H1 (cell line): ENCODE measurements around the gene GALNTL6. TPM values are rescaled to one million over a fixed set of nuclear protein-coding genes. Genes with fewer than 3 reads are reported as not detected.

Experiments used
- CTCF ChIA-PET: fragments of 300-600 bp; sonication (Branson Sonifier 250); formaldehyde crosslinking; loops from one replicate; lab custom pipeline; 2021; ENCODE audit not compliant: partially characterized antibody; lab: Charles Lee
- POLR2A ChIA-PET: fragments of 300-600 bp; sonication (Branson Sonifier 250); formaldehyde crosslinking; loops from one replicate; lab custom pipeline; 2021; ENCODE audit warnings: inconsistent platforms; ENCODE audit not compliant: partially characterized antibody; lab: Charles Lee
- DNase-seq, 2 experiments: peaks; one replicate each; pipeline versions ENCODE4 v3.0.0 to v3.0.0-alpha.2; 2010 to 2022; ENCODE audit warnings: low spot score in 2 of 2, low read depth in 1 of 2, mixed read lengths in 1 of 2
- FAIRE-seq: peaks from 2 replicates; lab custom pipeline; 2011; peaks lifted over from hg19 to GRCh38; lab: Jason Lieb, UNC
- H2AFZ ChIP-seq: 2 replicates; pipeline ENCODE4 v1.8.1; 2012; ENCODE audit warnings: low read length, inconsistent platforms
- H2AK5ac ChIP-seq: 2 replicates; pipeline ENCODE4 v1.6.1; 2013; ENCODE audit warnings: low read depth, low read length
- H2BK120ac ChIP-seq: replicated peaks from 2 replicates; pipeline ENCODE3; 2013; ENCODE audit warnings: low read depth, low read length, inconsistent platforms
- H2BK12ac ChIP-seq: 2 replicates; pipeline ENCODE4 v1.6.1; 2013; ENCODE audit warnings: low read depth, low read length
- H2BK15ac ChIP-seq: 2 replicates; pipeline ENCODE4 v1.6.1; 2013; ENCODE audit warnings: low read length
- H2BK20ac ChIP-seq: 2 replicates; pipeline ENCODE4 v1.6.1; 2013; ENCODE audit warnings: low read length
- H2BK5ac ChIP-seq: 2 replicates; pipeline ENCODE4 v1.6.1; 2013; ENCODE audit warnings: low read depth, low read length
- H3K14ac ChIP-seq: 2 replicates; pipeline ENCODE4 v1.6.1; 2013; ENCODE audit warnings: inconsistent platforms; ENCODE audit not compliant: insufficient read length
- H3K18ac ChIP-seq: 2 replicates; pipeline ENCODE4 v1.6.1; 2013; ENCODE audit warnings: low read length; ENCODE audit errors: extremely low read depth
- H3K23ac ChIP-seq: 2 replicates; pipeline ENCODE4 v1.6.1; 2013; ENCODE audit warnings: inconsistent platforms; ENCODE audit not compliant: insufficient read length
- H3K23me2 ChIP-seq: 2 replicates; pipeline ENCODE4 v1.6.1; 2013; ENCODE audit warnings: low read depth, low read length
- H3K27ac ChIP-seq: 2 replicates; pipeline ENCODE4 v1.6.1; 2011; ENCODE audit warnings: low read depth, low read length, inconsistent platforms
- H3K27me3 ChIP-seq, 4 experiments: replicated peaks in 1 of 4; 1 replicate in 1 of 4; 2 replicates in 3 of 4; pipeline versions ENCODE4 v1.6.1 to v1.8.1; 2011 to 2013; ENCODE audit warnings: low read length in 3 of 4, mild to moderate bottlenecking in 3 of 4, inconsistent platforms in 2 of 4, mixed read lengths in 2 of 4, moderate library complexity in 1 of 4; ENCODE audit not compliant: control insufficient read depth in 3 of 4, insufficient read depth in 3 of 4; ENCODE audit errors: extremely low read depth in 1 of 4
- H3K36me3 ChIP-seq, 4 experiments: 2 replicates each; pipeline versions ENCODE4 v1.6.1 to v1.8.1; 2011 to 2013; ENCODE audit warnings: mild to moderate bottlenecking in 4 of 4, low read length in 3 of 4, moderate library complexity in 2 of 4, control low read depth in 1 of 4, inconsistent platforms in 1 of 4; ENCODE audit not compliant: insufficient read depth in 4 of 4, control insufficient read depth in 2 of 4
- H3K4ac ChIP-seq: replicated peaks from 2 replicates; pipeline ENCODE3; 2013; ENCODE audit warnings: low read length, low read depth, mixed read lengths, inconsistent platforms; ENCODE audit not compliant: insufficient read length
- H3K4me1 ChIP-seq, 4 experiments: replicated peaks in 1 of 4; 1 replicate in 1 of 4; 2 replicates in 3 of 4; pipeline versions ENCODE4 v1.6.1 to v1.8.1; 2011 to 2013; ENCODE audit warnings: low read length in 3 of 4, inconsistent platforms in 2 of 4, mixed read lengths in 1 of 4; ENCODE audit not compliant: insufficient read depth in 4 of 4, control insufficient read depth in 3 of 4
- H3K4me2 ChIP-seq, 2 experiments: 2 replicates each; pipeline versions ENCODE4 v1.6.1 to v1.8.1; 2011 to 2013; ENCODE audit warnings: low read depth in 2 of 2, low read length in 2 of 2, control low read depth in 1 of 2, inconsistent platforms in 1 of 2, mild to moderate bottlenecking in 1 of 2; ENCODE audit not compliant: insufficient read depth in 1 of 2
- H3K4me3 ChIP-seq, 4 experiments: fragments of 200-600, 300-600 bp in 1 of 4; sonication (generic), shearing (Covaris generic), sonication (Bioruptor Twin) in 1 of 4; 2 replicates each; pipeline versions ENCODE4 v1.5.1 to v1.8.1; 2011 to 2016; ENCODE audit warnings: low read length in 4 of 4, low read depth in 3 of 4, control low read depth in 2 of 4, inconsistent platforms in 2 of 4, mild to moderate bottlenecking in 2 of 4, mixed read lengths in 1 of 4, moderate library complexity in 1 of 4; ENCODE audit not compliant: insufficient read depth in 2 of 4; ENCODE audit errors: extremely low read depth in 1 of 4
- H3K56ac ChIP-seq: replicated peaks from 2 replicates; pipeline ENCODE3; 2013; ENCODE audit warnings: low read depth, mild to moderate bottlenecking, mixed read lengths, low read length, inconsistent platforms; ENCODE audit not compliant: insufficient read length
- H3K79me1 ChIP-seq: 2 replicates; pipeline ENCODE4 v1.6.1; 2013; ENCODE audit warnings: low read depth, low read length, control low read depth
- H3K79me2 ChIP-seq, 2 experiments: 2 replicates each; pipeline versions ENCODE4 v1.6.1 to v1.8.1; 2012 to 2013; ENCODE audit warnings: low read length in 2 of 2, mild to moderate bottlenecking in 2 of 2, inconsistent platforms in 1 of 2; ENCODE audit not compliant: insufficient read depth in 2 of 2, control insufficient read depth in 1 of 2
- H3K9ac ChIP-seq, 4 experiments: replicated peaks in 1 of 4; 1 replicate in 1 of 4; 2 replicates in 3 of 4; pipeline versions ENCODE4 v1.6.1 to v1.8.1; 2011 to 2013; ENCODE audit warnings: low read depth in 3 of 4, low read length in 3 of 4, control low read depth in 2 of 4, mild to moderate bottlenecking in 2 of 4, moderate library complexity in 2 of 4, inconsistent platforms in 1 of 4; ENCODE audit errors: extremely low read depth in 1 of 4
- H3K9me3 ChIP-seq, 2 experiments: 2 replicates each; pipeline versions ENCODE4 v1.6.1 to v1.8.1; 2012 to 2013; ENCODE audit warnings: mild to moderate bottlenecking in 2 of 2, moderate library complexity in 2 of 2, control low read depth in 1 of 2, inconsistent platforms in 1 of 2, low read depth in 1 of 2, low read length in 1 of 2, mixed read lengths in 1 of 2; ENCODE audit not compliant: insufficient read depth in 2 of 2
- H4K20me1 ChIP-seq, 2 experiments: replicated peaks in 1 of 2; 2 replicates each; pipeline versions ENCODE3 to v1.8.1; 2011 to 2013; ENCODE audit warnings: inconsistent platforms in 2 of 2, low read length in 2 of 2, mild to moderate bottlenecking in 1 of 2; ENCODE audit not compliant: insufficient read depth in 2 of 2, control insufficient read depth in 1 of 2
- H4K5ac ChIP-seq: 2 replicates; pipeline ENCODE4 v1.6.1; 2013; ENCODE audit warnings: low read length, low read depth, mixed read lengths, inconsistent platforms; ENCODE audit not compliant: insufficient read length
- H4K8ac ChIP-seq: 2 replicates; pipeline ENCODE4 v1.8.0; 2013; ENCODE audit warnings: mild to moderate bottlenecking, moderate library complexity, low read length, inconsistent platforms; ENCODE audit not compliant: insufficient read depth; ENCODE audit errors: extremely low read depth
- H4K91ac ChIP-seq: replicated peaks from 2 replicates; pipeline ENCODE3; 2013; ENCODE audit warnings: low read length, mixed read lengths, inconsistent platforms; ENCODE audit not compliant: insufficient read length
- CEBPB ChIP-seq: IDR thresholded peaks from 2 replicates; pipeline ENCODE4 v1.6.1; 2012; ENCODE audit warnings: low read depth, low read length
- JUND ChIP-seq: IDR thresholded peaks from 2 replicates; pipeline ENCODE4 v1.6.1; 2011; ENCODE audit warnings: mild to moderate bottlenecking, improper control_type of control experiment, low read length
- POLR2A ChIP-seq, 2 experiments: IDR thresholded peaks; 1 replicate in 1 of 2; 2 replicates in 1 of 2; pipeline ENCODE4 v1.6.1; 2011; ENCODE audit warnings: low read depth in 2 of 2, low read length in 2 of 2, mild to moderate bottlenecking in 2 of 2; ENCODE audit errors: control extremely low read depth in 1 of 2
- POLR2AphosphoS5 ChIP-seq: IDR thresholded peaks from 2 replicates; pipeline ENCODE4 v1.6.1; 2011; ENCODE audit warnings: low read depth, low read length
- RFX5 ChIP-seq: IDR thresholded peaks from 2 replicates; pipeline ENCODE4 v1.6.1; 2011; ENCODE audit warnings: low read depth, low read length, improper control_type of control experiment, borderline replicate concordance
- SIX5 ChIP-seq: IDR thresholded peaks from 2 replicates; pipeline ENCODE4 v1.6.1; 2011; ENCODE audit warnings: mild to moderate bottlenecking, low read depth, low read length
- SP2 ChIP-seq: IDR thresholded peaks from 2 replicates; pipeline ENCODE4 v1.6.1; 2012; ENCODE audit warnings: mild to moderate bottlenecking, low read length, inconsistent platforms
- SRF ChIP-seq: IDR thresholded peaks from 2 replicates; pipeline ENCODE4 v1.6.1; 2011; ENCODE audit warnings: mild to moderate bottlenecking, low read depth, low read length, moderate library complexity
- TCF12 ChIP-seq: IDR thresholded peaks from 2 replicates; pipeline ENCODE4 v1.6.1; 2011; ENCODE audit warnings: low read depth, mild to moderate bottlenecking, low read length
- YY1 ChIP-seq: IDR thresholded peaks from 2 replicates; pipeline ENCODE4 v1.6.1; 2011; ENCODE audit warnings: low read depth, mild to moderate bottlenecking, low read length
- polyA plus RNA-seq, 7 experiments: library from polyadenylated mRNA; depleted of rRNA in 3 of 7; stranded (reverse) in 5 of 7; unstranded in 2 of 7; fragments of >200 nt in 5 of 7; fragments of 200-250 nt in 2 of 7; gene quantifications; 1 replicate in 5 of 7; 2 replicates in 1 of 7; 4 replicates in 1 of 7; pipeline versions ENCODE4 v1.2.1 to v1.2.3, GENCODE V29; 2011 to 2013; ENCODE audit warnings: missing spikeins in 2 of 7, mixed read lengths in 2 of 7
- total RNA-seq: library from RNA; stranded (reverse); fragmentation: NEBNext Ultra II Directional; extraction: Animal tissue kit (Norgen Biotek cat#: 25700); gene quantifications from 2 replicates; pipeline ENCODE4 v1.2.1, GENCODE V29; 2021
- TF ChIP-seq, protein P1 (sequence below): IDR thresholded peaks from 2 replicates; pipeline ENCODE4 v1.6.1; 2011; ENCODE audit warnings: low read depth, mild to moderate bottlenecking, low read length; ENCODE audit not compliant: insufficient read depth

GALNTL6 gene
- total and polyA plus RNA-seq, 2 of the 8 experiments (the other 6 are each of a cell fraction or from before 2014, with no cell fraction given): 0.03 to 0.32 TPM

DNA sequence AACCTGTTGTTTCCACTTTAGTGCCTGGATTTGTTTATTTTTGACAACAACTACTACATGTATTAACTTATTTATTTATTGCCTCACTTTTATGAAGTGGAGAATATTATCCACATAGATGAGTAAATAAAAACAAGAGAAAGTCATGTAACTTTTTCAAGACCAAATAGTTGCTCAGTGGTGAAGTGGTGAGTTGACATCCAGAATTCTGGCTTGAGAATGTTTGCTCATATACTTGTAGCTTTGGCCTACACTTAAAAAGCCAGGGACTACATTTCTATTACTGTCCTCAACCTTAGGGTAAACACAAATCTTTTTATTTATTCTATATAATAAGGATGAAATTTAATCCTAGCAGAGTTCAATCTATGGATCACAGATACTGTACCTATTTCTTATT is 47.7 kb upstream of the GALNTL6 start:
- ChIA-PET CTCF (no interaction called here), POLR2A (no interaction called here)
- Histone ChIP-seq H3K4ac (no peak overlapping the region), H3K18ac (no peak overlapping the region), H3K23ac (no peak overlapping the region), H4K20me1 (no peaks in the 10 kb centered on the region), H3K9ac (no peak overlapping the region), H2BK120ac (no peak overlapping the region), H3K56ac (no peak overlapping the region), H2BK20ac (no peak overlapping the region), H3K79me2 (no peaks in the 10 kb centered on the region), H3K4me2 (no peak overlapping the region), H2BK15ac (no peak overlapping the region), H2BK5ac (no peak overlapping the region), H4K5ac (no peak overlapping the region), H4K91ac (no peak overlapping the region), H4K8ac (no peak overlapping the region), H2BK12ac (no peak overlapping the region), H3K14ac (no peak overlapping the region), H3K27ac (no peak overlapping the region), H2AK5ac (no peak overlapping the region), H3K36me3 (no peaks in the 10 kb centered on the region), H3K79me1 (no peaks in the 10 kb centered on the region), H3K27me3 (no peaks in the 10 kb centered on the region), H2AFZ (no peak overlapping the region), H3K4me3 (no peak overlapping the region), H3K4me1 (0 out of 7 replicates have a peak, but pooled peaks cover 0 to 2% (median 0%) of the 10 kb centered on the region in 4 experiments), H3K9me3 (no peaks in the 10 kb centered on the region), H3K23me2 (no peaks in the 10 kb centered on the region)
- TF ChIP-seq RFX5: no peak
- no peak for TF ChIP-seq JUND
- no peak for TF ChIP-seq YY1
- no peak for TF ChIP-seq TCF12
- no peak for TF ChIP-seq SP2
- TF ChIP-seq POLR2AphosphoS5: no peak
- TF ChIP-seq SRF: no peak
- no peak for TF ChIP-seq POLR2A (IDR thresholded peaks at IDR 0.05; ENCODE audit: control extremely low read depth in 1 of 2, low read depth in 2 of 2, low read length in 2 of 2)
- no peak for TF ChIP-seq CEBPB
- TF ChIP-seq SIX5: no peak
- TF ChIP-seq, protein P1, sequence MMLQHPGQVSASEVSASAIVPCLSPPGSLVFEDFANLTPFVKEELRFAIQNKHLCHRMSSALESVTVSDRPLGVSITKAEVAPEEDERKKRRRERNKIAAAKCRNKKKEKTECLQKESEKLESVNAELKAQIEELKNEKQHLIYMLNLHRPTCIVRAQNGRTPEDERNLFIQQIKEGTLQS: no peak
- no peak for DNase-seq
- no peak for FAIRE-seq
